Measurements from ENCODE around the gene NPAS3. TPM values are rescaled to one million over a fixed set of nuclear protein-coding genes. Genes with fewer than 3 reads are reported as not detected.

The NPAS3 gene
- total and polyA plus RNA-seq, 4 donors, result 0.07 to 0.09 (median 0.08) TPM; not detected in 1

GRCh38 chr14:33207467-33208017 is 268.9 kb downstream of the NPAS3 start:
- no peaks in the 10 kb centered on the region for H3K4me1 ChIP-seq (ENCODE audit: control insufficient read depth in 4 of 4, insufficient read depth in 4 of 4, low read length in 3 of 4)
- H3K36me3 ChIP-seq (ENCODE audit: control insufficient read depth in 4 of 4, insufficient read depth in 3 of 4, low read depth in 1 of 4, low read length in 3 of 4), result peaks cover 0 to 1% (median 0%) of the 10 kb centered on the region in 4 donors
- DNase-seq (ENCODE audit: low spot score), result no peak
- no peak overlapping the region for H3K4me3 ChIP-seq (ENCODE audit: low read depth in 1 of 3, low read length in 3 of 3)
- H3K27me3 ChIP-seq (ENCODE audit: control insufficient read depth in 4 of 4, insufficient read depth in 4 of 4, low read length in 3 of 4), result peaks cover 0 to 7% (median 0%) of the 10 kb centered on the region in 4 donors
- no peak for TF ChIP-seq JUND (IDR thresholded peaks at IDR 0.05)
- TF ChIP-seq HNF4A (conservative IDR thresholded peaks at IDR 0.05), result no peak
- TF ChIP-seq ZBTB33 (IDR thresholded peaks at IDR 0.05), result no peak
- no peak for TF ChIP-seq NR2F2 (IDR thresholded peaks at IDR 0.05)
- TF ChIP-seq CTCF (IDR thresholded peaks at IDR 0.05; ENCODE audit: low read depth, low read length, missing input control), result no peak
- TF ChIP-seq FOXA1 (IDR thresholded peaks at IDR 0.05), result no peak
- TF ChIP-seq YY1 (IDR thresholded peaks at IDR 0.05), result no peak
- TF ChIP-seq RXRA (IDR thresholded peaks at IDR 0.05), result no peak
- no peak for TF ChIP-seq HNF4G (IDR thresholded peaks at IDR 0.05)
- TF ChIP-seq SP1 (IDR thresholded peaks at IDR 0.05), result no peak
- no peak for TF ChIP-seq TAF1 (conservative IDR thresholded peaks at IDR 0.05)
- TF ChIP-seq ATF3 (IDR thresholded peaks at IDR 0.05), result no peak
- TF ChIP-seq FOXA2 (IDR thresholded peaks at IDR 0.05), result no peak
- no peak for TF ChIP-seq GABPA (IDR thresholded peaks at IDR 0.05 in 1 of 2, conservative IDR thresholded peaks at IDR 0.05 in 1 of 2)
- no peak for TF ChIP-seq MAX (IDR thresholded peaks at IDR 0.05)
- no peak for TF ChIP-seq REST (IDR thresholded peaks at IDR 0.05)
- H3K9me3 ChIP-seq (ENCODE audit: control insufficient read depth in 4 of 4, low read length in 3 of 4), result no peaks in the 10 kb centered on the region
- no peak overlapping the region for H3K9ac ChIP-seq (ENCODE audit: low read depth in 1 of 2, low read length in 2 of 2)
- H3K27ac ChIP-seq (ENCODE audit: low read depth in 1 of 2, low read length in 2 of 2), result no peak overlapping the region
- WGBS, result 74% methylated on average over 1 of the region's 1 CpG

- H3K9me3 ChIP-seq (ENCODE audit: control insufficient read depth in 4 of 4, low read length in 3 of 4), result no peaks in the 10 kb centered on the region
Measured at GRCh38 chr14:33210311-33210710, 271.6 kb downstream of the NPAS3 start.

More at GRCh38 chr14:33210311-33210710, 271.6 kb downstream of the NPAS3 start:
- Histone ChIP-seq H3K4me3 (ENCODE audit: low read depth in 1 of 3, low read length in 3 of 3) (no peak overlapping the region), H3K27ac (ENCODE audit: low read depth in 1 of 2, low read length in 2 of 2) (no peak overlapping the region), H3K36me3 (ENCODE audit: control insufficient read depth in 4 of 4, insufficient read depth in 3 of 4, low read depth in 1 of 4, low read length in 3 of 4) (peaks cover 0 to 1% (median 0%) of the 10 kb centered on the region in 4 donors), H3K9ac (ENCODE audit: low read depth in 1 of 2, low read length in 2 of 2) (no peak overlapping the region), H3K27me3 (ENCODE audit: control insufficient read depth in 4 of 4, insufficient read depth in 4 of 4, low read length in 3 of 4) (peaks cover 0 to 4% (median 0%) of the 10 kb centered on the region in 4 donors), H3K4me1 (ENCODE audit: control insufficient read depth in 4 of 4, insufficient read depth in 4 of 4, low read length in 3 of 4) (no peaks in the 10 kb centered on the region)
- DNase-seq (ENCODE audit: low spot score), result no peak
- TF ChIP-seq RAD21 (IDR thresholded peaks at IDR 0.05), result no peak
- peak; percentile 97 for TF ChIP-seq REST (IDR thresholded peaks at IDR 0.05)
- TF ChIP-seq YY1 (IDR thresholded peaks at IDR 0.05), result no peak
- no peak for TF ChIP-seq SP1 (IDR thresholded peaks at IDR 0.05)
- TF ChIP-seq FOXA1 (IDR thresholded peaks at IDR 0.05), result no peak
- no peak for TF ChIP-seq EGR1 (IDR thresholded peaks at IDR 0.05; ENCODE audit: low read depth in 2 of 2)
- no peak for TF ChIP-seq HNF4G (IDR thresholded peaks at IDR 0.05)
- no peak for TF ChIP-seq TAF1 (conservative IDR thresholded peaks at IDR 0.05)

Measured in liver (tissue), 9 donors.